Tibial nerve (tissue), 4 donors: Measurements from ENCODE around the gene AK2.

Source experiments
- CTCF ChIP-seq, 5 experiments: fragments of 200-600 bp in 3 of 5; fragments of 450-650 bp in 2 of 5; sonication (generic) in 3 of 5; IDR thresholded peaks; one replicate each; pipeline ENCODE4 v1.5.1; 2016 to 2019; ENCODE audit warnings: antibody characterized with exemption in 5 of 5, mild to moderate bottlenecking in 3 of 5, moderate library complexity in 2 of 5
- EP300 ChIP-seq, 2 donors: sonication (generic); formaldehyde crosslinking; IDR thresholded peaks; one replicate each; pipeline ENCODE4 v1.6.1; 2017; ENCODE audit warnings: antibody characterized with exemption in 2 of 2, mild to moderate bottlenecking in 1 of 2
- POLR2A ChIP-seq, 2 donors: fragments of 450-650 bp; IDR thresholded peaks; one replicate each; pipeline ENCODE4 v1.6.1; 2017; ENCODE audit warnings: antibody characterized with exemption in 2 of 2, mild to moderate bottlenecking in 2 of 2, moderate library complexity in 2 of 2

- TF ChIP-seq POLR2A (IDR thresholded peaks at IDR 0.05) (no peak), CTCF (IDR thresholded peaks at IDR 0.05) (no peak), EP300 (IDR thresholded peaks at IDR 0.05) (no peak)
Measured at GRCh38 chr1:33029209-33029608, 7.5 kb downstream of the AK2 start.
